GM19023 (cell line): ENCODE results near the gene SORCS2.

ENCODE experiments used
- ATAC-seq: cut with Tn5 transposase; IDR thresholded peaks from one replicate; pipeline ENCODE4 v1.9.1; 2021; ENCODE audit warnings: mild to moderate bottlenecking, moderate library complexity; ENCODE audit not compliant: unreplicated experiment

Gene SORCS2

GRCh38 chr4:7638984-7639789 lies 446.8 kb downstream of the SORCS2 start:
- ATAC-seq = no peak

- no peak for ATAC-seq
These were observed 447.8 kb downstream of the SORCS2 start for GRCh38 chr4:7640136-7640535.

GRCh38 chr4:7641712-7642111 lies 449.4 kb downstream of the SORCS2 start:
- no peak for ATAC-seq

GRCh38 chr4:7642741-7643458 lies 450.6 kb downstream of the SORCS2 start:
- no peak for ATAC-seq

GRCh38 chr4:7645158-7645557 lies 452.8 kb downstream of the SORCS2 start:
- ATAC-seq = no peak

- ATAC-seq = no peak
These were observed 453.6 kb downstream of the SORCS2 start for GRCh38 chr4:7645956-7646355.

GRCh38 chr4:7646384-7647061 lies 454.2 kb downstream of the SORCS2 start:
- ATAC-seq = no peak

- no peak for ATAC-seq
These were observed 454.8 kb downstream of the SORCS2 start for GRCh38 chr4:7647186-7647585.

GRCh38 chr4:7647600-7648543 lies 455.5 kb downstream of the SORCS2 start:
- no peak for ATAC-seq

- ATAC-seq = no peak
These were observed 456.4 kb downstream of the SORCS2 start for GRCh38 chr4:7648544-7649395.

GRCh38 chr4:7649411-7649740 lies 457.0 kb downstream of the SORCS2 start:
- ATAC-seq = no peak

- ATAC-seq = no peak
These were observed 457.6 kb downstream of the SORCS2 start for GRCh38 chr4:7649741-7650531.

GRCh38 chr4:7650606-7651385 lies 458.5 kb downstream of the SORCS2 start:
- ATAC-seq = no peak

- ATAC-seq = no peak
These were observed 459.2 kb downstream of the SORCS2 start for GRCh38 chr4:7651461-7651921.

- no peak for ATAC-seq
These were observed 459.7 kb downstream of the SORCS2 start for GRCh38 chr4:7652006-7652405.

- no peak for ATAC-seq
These were observed 460.1 kb downstream of the SORCS2 start for GRCh38 chr4:7652451-7652881.

GRCh38 chr4:7652906-7653305 lies 460.6 kb downstream of the SORCS2 start:
- no peak for ATAC-seq
